ENCODE data around the gene ADCY9. TPM values are rescaled to one million over a fixed set of nuclear protein-coding genes. Genes with fewer than 3 reads are reported as not detected.

ADCY9 gene
- total RNA-seq, 1 experiment from 2014 or later, result 11.5 TPM

- TF ChIP-seq AFF4 (CRISPR knock-in tag; IDR thresholded peaks at IDR 0.05; ENCODE audit: borderline replicate concordance) (no peak), MXD4 (CRISPR knock-in tag; IDR thresholded peaks at IDR 0.05; ENCODE audit: borderline replicate concordance) (no peak), MYBL2 (CRISPR knock-in tag; IDR thresholded peaks at IDR 0.05) (no peak), NFYB (CRISPR knock-in tag; conservative IDR thresholded peaks at IDR 0.05; ENCODE audit: low read depth) (no peak), ZNF219 (CRISPR knock-in tag; IDR thresholded peaks at IDR 0.05; ENCODE audit: borderline replicate concordance) (no peak), CDX4 (CRISPR knock-in tag; IDR thresholded peaks at IDR 0.05; ENCODE audit: borderline replicate concordance) (no peak), NR1H2 (CRISPR knock-in tag; IDR thresholded peaks at IDR 0.05) (no peak)
Observed at GRCh38 chr16:4094127-4094773, 22.0 kb downstream of the ADCY9 start (continued).

GRCh38 chr16:4093495-4094126, 22.6 kb downstream of the ADCY9 start:
- peaks cover 27% of the 10 kb centered on the region for H3K4me1 Mint-ChIP-seq
- TF ChIP-seq ZNF532 (CRISPR knock-in tag; IDR thresholded peaks at IDR 0.05; ENCODE audit: borderline replicate concordance) (no peak), ETV6 (CRISPR knock-in tag; IDR thresholded peaks at IDR 0.05) (no peak), PREB (CRISPR knock-in tag; IDR thresholded peaks at IDR 0.05; ENCODE audit: borderline replicate concordance) (no peak), ATF6 (CRISPR knock-in tag; IDR thresholded peaks at IDR 0.05) (no peak), SP1 (CRISPR knock-in tag; conservative IDR thresholded peaks at IDR 0.05) (no peak), HMGXB4 (CRISPR knock-in tag; IDR thresholded peaks at IDR 0.05) (no peak), ERG (CRISPR knock-in tag; IDR thresholded peaks at IDR 0.05) (no peak), ZNF396 (CRISPR knock-in tag; IDR thresholded peaks at IDR 0.05; ENCODE audit: borderline replicate concordance) (no peak)
- POLR2A ChIA-PET, result no interaction called here
- no peak overlapping the region for H3K27ac Mint-ChIP-seq
- no peak overlapping the region for H3K4me3 Mint-ChIP-seq
- no peaks in the 10 kb centered on the region for H3K27me3 Mint-ChIP-seq (ENCODE audit: low read depth)
- ATAC-seq (no peak), DNase-seq (ENCODE audit: low spot score) (no peak)
- no peaks in the 10 kb centered on the region for H3K36me3 Mint-ChIP-seq
- CTCF ChIA-PET, result interaction anchor here (0.9 kb wide), 1 partner anchor 155 kb away, joined by 3 read pairs; no protein-coding TSS in a partner anchor
- no peaks in the 10 kb centered on the region for H3K9me3 Mint-ChIP-seq
